SK-N-SH (cell line): ENCODE data around the gene MAT2A. TPM values are rescaled to one million over a fixed set of nuclear protein-coding genes. Genes with fewer than 3 reads are reported as not detected.

Experiments
- CHD2 ChIP-seq: fragments of 150-350 bp; IDR thresholded peaks from 2 replicates; pipeline ENCODE4 v1.6.1; 2018; ENCODE audit warnings: low read length; ENCODE audit not compliant: partially characterized antibody
- EZH2phosphoT487 ChIP-seq: fragments of 200-600 bp; sonication (generic); IDR thresholded peaks from 2 replicates; pipeline ENCODE4 v1.6.1; 2017; ENCODE audit warnings: low read depth, mixed run types, mild to moderate bottlenecking, antibody characterized with exemption, moderate library complexity, borderline replicate concordance
- FOSL2 ChIP-seq: IDR thresholded peaks from 2 replicates; pipeline ENCODE4 v1.4.0; 2012; ENCODE audit warnings: low read depth, mild to moderate bottlenecking, moderate library complexity, borderline replicate concordance
- FOXM1 ChIP-seq: IDR thresholded peaks from 2 replicates; pipeline ENCODE4 v1.4.0; 2012; ENCODE audit warnings: low read depth, mild to moderate bottlenecking
- GABPA ChIP-seq: IDR thresholded peaks from 2 replicates; pipeline ENCODE4 v1.4.0; 2012; ENCODE audit warnings: low read depth, mild to moderate bottlenecking
- GATA2 ChIP-seq: sonication (generic); formaldehyde crosslinking; IDR thresholded peaks from 2 replicates; pipeline ENCODE4 v1.5.0; 2020; ENCODE audit warnings: mild to moderate bottlenecking, missing genetic modification reagents
- JUND ChIP-seq: IDR thresholded peaks from 2 replicates; pipeline ENCODE4 v1.4.0; 2012
- MEF2A ChIP-seq: IDR thresholded peaks from 2 replicates; pipeline ENCODE4 v1.4.0; 2012; ENCODE audit warnings: low read depth, borderline replicate concordance
- MXI1 ChIP-seq: IDR thresholded peaks from 2 replicates; pipeline ENCODE4 v1.6.1; 2012; ENCODE audit warnings: mild to moderate bottlenecking, low read depth, low read length, improper control_type of control experiment
- NFIC ChIP-seq: IDR thresholded peaks from 2 replicates; pipeline ENCODE4 v1.4.0; 2012; ENCODE audit warnings: borderline replicate concordance
- NRF1 ChIP-seq: IDR thresholded peaks from 2 replicates; pipeline ENCODE4 v1.6.1; 2012; ENCODE audit warnings: low read depth, mild to moderate bottlenecking, low read length
- RCOR1 ChIP-seq: fragments of 150-350 bp; IDR thresholded peaks from 2 replicates; pipeline ENCODE4 v1.6.1; 2017; ENCODE audit warnings: antibody characterized with exemption, low read length
- RXRA ChIP-seq: IDR thresholded peaks from 2 replicates; pipeline ENCODE4 v1.4.0; 2012; ENCODE audit warnings: low read depth, mild to moderate bottlenecking, borderline replicate concordance
- SIN3A ChIP-seq: IDR thresholded peaks from 2 replicates; pipeline ENCODE4 v1.6.1; 2012; ENCODE audit warnings: low read depth, mild to moderate bottlenecking, low read length, moderate library complexity, borderline replicate concordance
- SMC3 ChIP-seq: IDR thresholded peaks from 2 replicates; pipeline ENCODE4 v1.6.1; 2012; ENCODE audit warnings: low read depth, low read length, improper control_type of control experiment
- polyA plus RNA-seq, 3 experiments: library from polyadenylated mRNA; depleted of rRNA; stranded (reverse); fragments of >200 nt; gene quantifications; 2 replicates each; pipeline ENCODE4 v1.2.3, GENCODE V29; 2012
- TF ChIP-seq, protein P1 (sequence below): IDR thresholded peaks from 2 replicates; pipeline ENCODE4 v1.4.0; 2012; ENCODE audit warnings: low read depth
- TF ChIP-seq, protein P2 (sequence below): fragments of 200-600 bp; sonication (generic); IDR thresholded peaks from 2 replicates; pipeline ENCODE4 v1.6.1; 2017; ENCODE audit warnings: antibody characterized with exemption, mild to moderate bottlenecking, moderate library complexity
- TF ChIP-seq, protein P3 (sequence below): IDR thresholded peaks from 2 replicates; pipeline ENCODE4 v1.4.0; 2012; ENCODE audit warnings: low read depth, borderline replicate concordance
- TF ChIP-seq, protein P4 (sequence below): fragments of 150-350 bp; IDR thresholded peaks from 2 replicates; pipeline ENCODE4 v1.6.1; 2017; ENCODE audit warnings: antibody characterized with exemption, low read length, low read depth, borderline replicate concordance
- TF ChIP-seq, protein P5 (sequence below): IDR thresholded peaks from 2 replicates; pipeline ENCODE4 v1.4.0; 2012; ENCODE audit warnings: low read depth, borderline replicate concordance

The MAT2A gene
- polyA plus RNA-seq, 1 of the 3 experiments (the other 2 are of a cell fraction), result 187 TPM

DNA sequence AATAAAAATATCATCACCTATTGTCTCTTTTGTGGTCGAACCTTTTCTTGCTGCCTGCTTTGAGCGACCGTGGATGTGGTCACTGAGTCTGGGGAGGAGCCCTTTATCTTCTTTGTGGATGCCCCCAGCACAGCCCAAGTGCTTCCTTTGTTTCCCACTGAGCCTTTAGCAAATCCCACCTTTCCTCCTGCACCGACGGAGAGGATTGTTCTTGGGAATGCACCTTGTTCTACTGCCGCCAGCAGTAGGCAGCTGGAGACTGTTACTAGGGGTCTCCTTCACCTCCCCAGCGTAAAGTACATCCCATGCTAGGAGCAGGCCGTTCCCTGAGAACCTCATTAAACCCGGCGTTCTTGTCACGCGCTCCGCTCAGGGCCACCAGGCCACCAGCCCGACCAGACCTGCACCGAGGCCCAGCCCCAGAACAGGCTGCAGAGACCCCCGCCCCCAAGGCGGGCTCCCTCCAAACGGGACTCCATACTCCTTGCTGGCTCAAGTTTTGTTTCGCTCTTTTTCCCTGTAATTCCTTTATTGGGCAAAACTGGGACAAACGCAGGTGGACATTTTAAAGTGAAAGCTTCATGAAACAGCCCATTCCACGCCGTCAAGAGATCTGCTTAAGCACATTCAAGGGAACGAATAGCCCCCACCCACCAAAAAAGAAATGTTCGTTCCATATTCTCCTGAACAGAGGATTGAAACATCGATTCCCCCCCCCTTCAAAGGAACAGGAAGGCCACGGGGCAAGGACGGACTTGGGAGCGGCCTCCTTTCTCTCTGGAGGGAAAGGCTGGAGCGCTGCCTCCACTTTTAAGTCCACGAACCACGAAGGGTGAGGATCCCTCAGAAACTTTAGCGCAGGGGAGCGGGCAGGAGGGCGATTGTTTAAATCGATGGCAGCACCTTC, 1.1 kb upstream of the MAT2A start (continued):
- TF ChIP-seq MEF2A (no peak), RCOR1 (no peak), MXI1 (no peak; the same call in 1 of the 2 replicates), JUND (no peak), FOXM1 (no peak), RXRA (no peak), NFIC (no peak), SMC3 (peak; percentile 23; the same call in 1 of the 2 replicates), CHD2 (peak; percentile 14), NRF1 (no peak), GABPA (no peak), SIN3A (peak; percentile 48; the same call in 1 of the 2 replicates), FOSL2 (no peak), EZH2phosphoT487 (no peak), GATA2 (CRISPR knock-in tag) (no peak)
- TF ChIP-seq, protein P1, sequence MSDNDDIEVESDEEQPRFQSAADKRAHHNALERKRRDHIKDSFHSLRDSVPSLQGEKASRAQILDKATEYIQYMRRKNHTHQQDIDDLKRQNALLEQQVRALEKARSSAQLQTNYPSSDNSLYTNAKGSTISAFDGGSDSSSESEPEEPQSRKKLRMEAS, result 0 out of 2 replicates have a peak, but pooled peaks have one; percentile 29
- TF ChIP-seq, protein P2, sequence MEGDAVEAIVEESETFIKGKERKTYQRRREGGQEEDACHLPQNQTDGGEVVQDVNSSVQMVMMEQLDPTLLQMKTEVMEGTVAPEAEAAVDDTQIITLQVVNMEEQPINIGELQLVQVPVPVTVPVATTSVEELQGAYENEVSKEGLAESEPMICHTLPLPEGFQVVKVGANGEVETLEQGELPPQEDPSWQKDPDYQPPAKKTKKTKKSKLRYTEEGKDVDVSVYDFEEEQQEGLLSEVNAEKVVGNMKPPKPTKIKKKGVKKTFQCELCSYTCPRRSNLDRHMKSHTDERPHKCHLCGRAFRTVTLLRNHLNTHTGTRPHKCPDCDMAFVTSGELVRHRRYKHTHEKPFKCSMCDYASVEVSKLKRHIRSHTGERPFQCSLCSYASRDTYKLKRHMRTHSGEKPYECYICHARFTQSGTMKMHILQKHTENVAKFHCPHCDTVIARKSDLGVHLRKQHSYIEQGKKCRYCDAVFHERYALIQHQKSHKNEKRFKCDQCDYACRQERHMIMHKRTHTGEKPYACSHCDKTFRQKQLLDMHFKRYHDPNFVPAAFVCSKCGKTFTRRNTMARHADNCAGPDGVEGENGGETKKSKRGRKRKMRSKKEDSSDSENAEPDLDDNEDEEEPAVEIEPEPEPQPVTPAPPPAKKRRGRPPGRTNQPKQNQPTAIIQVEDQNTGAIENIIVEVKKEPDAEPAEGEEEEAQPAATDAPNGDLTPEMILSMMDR, result peak; percentile 39
- TF ChIP-seq, protein P3, sequence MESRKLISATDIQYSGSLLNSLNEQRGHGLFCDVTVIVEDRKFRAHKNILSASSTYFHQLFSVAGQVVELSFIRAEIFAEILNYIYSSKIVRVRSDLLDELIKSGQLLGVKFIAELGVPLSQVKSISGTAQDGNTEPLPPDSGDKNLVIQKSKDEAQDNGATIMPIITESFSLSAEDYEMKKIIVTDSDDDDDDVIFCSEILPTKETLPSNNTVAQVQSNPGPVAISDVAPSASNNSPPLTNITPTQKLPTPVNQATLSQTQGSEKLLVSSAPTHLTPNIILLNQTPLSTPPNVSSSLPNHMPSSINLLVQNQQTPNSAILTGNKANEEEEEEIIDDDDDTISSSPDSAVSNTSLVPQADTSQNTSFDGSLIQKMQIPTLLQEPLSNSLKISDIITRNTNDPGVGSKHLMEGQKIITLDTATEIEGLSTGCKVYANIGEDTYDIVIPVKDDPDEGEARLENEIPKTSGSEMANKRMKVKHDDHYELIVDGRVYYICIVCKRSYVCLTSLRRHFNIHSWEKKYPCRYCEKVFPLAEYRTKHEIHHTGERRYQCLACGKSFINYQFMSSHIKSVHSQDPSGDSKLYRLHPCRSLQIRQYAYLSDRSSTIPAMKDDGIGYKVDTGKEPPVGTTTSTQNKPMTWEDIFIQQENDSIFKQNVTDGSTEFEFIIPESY, result no peak
- TF ChIP-seq, protein P4, sequence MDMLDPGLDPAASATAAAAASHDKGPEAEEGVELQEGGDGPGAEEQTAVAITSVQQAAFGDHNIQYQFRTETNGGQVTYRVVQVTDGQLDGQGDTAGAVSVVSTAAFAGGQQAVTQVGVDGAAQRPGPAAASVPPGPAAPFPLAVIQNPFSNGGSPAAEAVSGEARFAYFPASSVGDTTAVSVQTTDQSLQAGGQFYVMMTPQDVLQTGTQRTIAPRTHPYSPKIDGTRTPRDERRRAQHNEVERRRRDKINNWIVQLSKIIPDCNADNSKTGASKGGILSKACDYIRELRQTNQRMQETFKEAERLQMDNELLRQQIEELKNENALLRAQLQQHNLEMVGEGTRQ, result no peak
- TF ChIP-seq, protein P5, sequence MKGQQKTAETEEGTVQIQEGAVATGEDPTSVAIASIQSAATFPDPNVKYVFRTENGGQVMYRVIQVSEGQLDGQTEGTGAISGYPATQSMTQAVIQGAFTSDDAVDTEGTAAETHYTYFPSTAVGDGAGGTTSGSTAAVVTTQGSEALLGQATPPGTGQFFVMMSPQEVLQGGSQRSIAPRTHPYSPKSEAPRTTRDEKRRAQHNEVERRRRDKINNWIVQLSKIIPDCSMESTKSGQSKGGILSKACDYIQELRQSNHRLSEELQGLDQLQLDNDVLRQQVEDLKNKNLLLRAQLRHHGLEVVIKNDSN, result no peak
- TF ChIP-seq, all 33 proteins: peak for 8
